SU-DHL-6 (cell line): Measurements from ENCODE around the gene TMEM9.

Experiments
- CTCF ChIP-seq: fragments of 200-600 bp; sonication (generic); IDR thresholded peaks from one replicate; pipeline ENCODE4 v1.5.1; 2017; ENCODE audit warnings: antibody characterized with exemption, mild to moderate bottlenecking, low read length, moderate library complexity; ENCODE audit not compliant: insufficient read depth, poor library complexity, severe bottlenecking
- EZH2phosphoT487 ChIP-seq: fragments of 200-600 bp; sonication (generic), shearing (Covaris generic); conservative IDR thresholded peaks from 2 replicates; pipeline ENCODE4 v1.6.1; 2018; ENCODE audit warnings: mild to moderate bottlenecking, antibody characterized with exemption, low read length, moderate library complexity, mixed read lengths

GRCh38 chr1:201169203-201169602 lies 14.9 kb upstream of the TMEM9 start:
- TF ChIP-seq CTCF, result no peak
- TF ChIP-seq EZH2phosphoT487, result no peak
